A549 (cell line): ENCODE results near the gene PEX16.

Source experiments
- CBX8 ChIP-seq: fragments of 200-600 bp; sonication (generic); IDR thresholded peaks from 2 replicates; pipeline ENCODE4 v1.6.1; 2016
- CHD2 ChIP-seq: fragments of 150-350 bp; IDR thresholded peaks from 2 replicates; pipeline ENCODE4 v1.6.1; 2014; ENCODE audit warnings: low read length; ENCODE audit not compliant: partially characterized antibody
- CHD4 ChIP-seq: fragments of 200-600 bp; sonication (generic); IDR thresholded peaks from 2 replicates; pipeline ENCODE4 v1.6.1; 2016; ENCODE audit warnings: antibody characterized with exemption, mild to moderate bottlenecking, borderline replicate concordance
- POLR2A ChIP-seq: IDR thresholded peaks from 2 replicates; pipeline ENCODE4 v1.6.1; 2012; ENCODE audit warnings: mild to moderate bottlenecking, low read length
- RAD21 ChIP-seq, 2 experiments: fragments of >200 bp in 1 of 2; sonication (Bioruptor Twin) in 1 of 2; formaldehyde crosslinking in 1 of 2; IDR thresholded peaks in 1 of 2; conservative IDR thresholded peaks in 1 of 2; 2 replicates in 1 of 2; 3 replicates in 1 of 2; pipeline ENCODE4 v1.6.1; 2012 to 2018; ENCODE audit warnings: inconsistent platforms in 1 of 2
- TP53 ChIP-seq: fragments of 250-450 bp; sonication (Bioruptor Pico); IDR thresholded peaks from 2 replicates; pipeline ENCODE4 v1.5.0; 2021; ENCODE audit warnings: mild to moderate bottlenecking, moderate library complexity
- ZFP36 ChIP-seq: fragments of 450-650 bp; IDR thresholded peaks from 2 replicates; pipeline ENCODE4 v1.6.1; 2014; ENCODE audit warnings: borderline replicate concordance; ENCODE audit not compliant: partially characterized antibody
- TF ChIP-seq, protein P1 (sequence below): fragments of 150-350 bp; IDR thresholded peaks from 2 replicates; pipeline ENCODE4 v1.6.1; 2014; ENCODE audit warnings: low read depth, mild to moderate bottlenecking, low read length
- TF ChIP-seq, protein P2 (sequence below): fragments of >200 bp; sonication (Bioruptor Twin); formaldehyde crosslinking; IDR thresholded peaks from 3 replicates; pipeline ENCODE4 v1.5.1; 2016

DNA sequence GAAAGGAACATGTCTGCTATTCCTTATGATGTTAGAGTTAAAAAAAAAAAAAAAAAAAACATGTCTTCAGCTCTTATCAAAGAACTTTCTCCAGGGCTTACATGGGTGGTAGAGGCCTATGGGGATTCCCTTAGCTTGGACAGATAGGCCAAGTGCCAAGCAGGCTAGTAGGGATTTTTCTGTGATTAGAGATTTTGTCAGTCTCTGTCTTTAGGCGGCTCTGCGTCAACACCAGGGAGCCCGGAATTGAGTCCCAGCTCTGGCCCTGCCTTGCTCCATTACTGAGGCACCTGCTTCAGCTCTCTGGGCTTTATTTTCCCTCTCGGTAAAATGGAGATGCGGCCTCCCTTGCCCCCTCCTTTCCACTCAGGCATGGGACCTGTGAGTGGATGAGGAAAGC, 57.3 kb downstream of the PEX16 start:
- TF ChIP-seq POLR2A (no peak), CHD2 (no peak), TP53 (no peak), RAD21 (conservative IDR thresholded peaks at IDR 0.05 in 1 of 2, IDR thresholded peaks at IDR 0.05 in 1 of 2) (no peak), CHD4 (no peak), ZFP36 (no peak), CBX8 (no peak)
- TF ChIP-seq, protein P1, sequence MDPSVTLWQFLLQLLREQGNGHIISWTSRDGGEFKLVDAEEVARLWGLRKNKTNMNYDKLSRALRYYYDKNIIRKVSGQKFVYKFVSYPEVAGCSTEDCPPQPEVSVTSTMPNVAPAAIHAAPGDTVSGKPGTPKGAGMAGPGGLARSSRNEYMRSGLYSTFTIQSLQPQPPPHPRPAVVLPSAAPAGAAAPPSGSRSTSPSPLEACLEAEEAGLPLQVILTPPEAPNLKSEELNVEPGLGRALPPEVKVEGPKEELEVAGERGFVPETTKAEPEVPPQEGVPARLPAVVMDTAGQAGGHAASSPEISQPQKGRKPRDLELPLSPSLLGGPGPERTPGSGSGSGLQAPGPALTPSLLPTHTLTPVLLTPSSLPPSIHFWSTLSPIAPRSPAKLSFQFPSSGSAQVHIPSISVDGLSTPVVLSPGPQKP, result no peak
- TF ChIP-seq, protein P2, sequence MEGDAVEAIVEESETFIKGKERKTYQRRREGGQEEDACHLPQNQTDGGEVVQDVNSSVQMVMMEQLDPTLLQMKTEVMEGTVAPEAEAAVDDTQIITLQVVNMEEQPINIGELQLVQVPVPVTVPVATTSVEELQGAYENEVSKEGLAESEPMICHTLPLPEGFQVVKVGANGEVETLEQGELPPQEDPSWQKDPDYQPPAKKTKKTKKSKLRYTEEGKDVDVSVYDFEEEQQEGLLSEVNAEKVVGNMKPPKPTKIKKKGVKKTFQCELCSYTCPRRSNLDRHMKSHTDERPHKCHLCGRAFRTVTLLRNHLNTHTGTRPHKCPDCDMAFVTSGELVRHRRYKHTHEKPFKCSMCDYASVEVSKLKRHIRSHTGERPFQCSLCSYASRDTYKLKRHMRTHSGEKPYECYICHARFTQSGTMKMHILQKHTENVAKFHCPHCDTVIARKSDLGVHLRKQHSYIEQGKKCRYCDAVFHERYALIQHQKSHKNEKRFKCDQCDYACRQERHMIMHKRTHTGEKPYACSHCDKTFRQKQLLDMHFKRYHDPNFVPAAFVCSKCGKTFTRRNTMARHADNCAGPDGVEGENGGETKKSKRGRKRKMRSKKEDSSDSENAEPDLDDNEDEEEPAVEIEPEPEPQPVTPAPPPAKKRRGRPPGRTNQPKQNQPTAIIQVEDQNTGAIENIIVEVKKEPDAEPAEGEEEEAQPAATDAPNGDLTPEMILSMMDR, result no peak
